Measurements from ENCODE around the gene COL15A1. TPM values are rescaled to one million over a fixed set of nuclear protein-coding genes. Genes with fewer than 3 reads are reported as not detected.

COL15A1 gene
- total and polyA plus RNA-seq, 2 donors (not counting 1 experiment from before 2014, with no cell fraction given): not detected

GRCh38 chr9:99015890-99016289 is 72.2 kb downstream of the COL15A1 start:
- Mint-ChIP-seq H3K4me1 (peaks cover 11% of the 10 kb centered on the region), H3K27me3 (no peaks in the 10 kb centered on the region), H3K27ac (no peak overlapping the region), H3K9me3 (ENCODE audit: insufficient read depth) (no peaks in the 10 kb centered on the region), H3K4me3 (no peak overlapping the region)
- Histone ChIP-seq H2AFZ (ENCODE audit: insufficient read depth, low read depth, low read length, poor library complexity, severe bottlenecking) (no peak overlapping the region), H3K4me2 (replicated peaks; ENCODE audit: low read depth, low read length, poor library complexity, severe bottlenecking) (no peak overlapping the region), H3K4me1 (ENCODE audit: control insufficient read depth in 2 of 2, insufficient read depth in 2 of 2, low read length in 2 of 2) (peaks cover 11 to 13% of the 10 kb centered on the region in 2 donors), H3K9ac (ENCODE audit: low read length) (no peak overlapping the region), H3K36me3 (replicated peaks in 1 of 2; ENCODE audit: control extremely low read depth in 1 of 2, control insufficient read depth in 1 of 2, extremely low read depth in 1 of 2, insufficient read depth in 2 of 2, low read length in 1 of 2) (no peaks in the 10 kb centered on the region), H4K20me1 (ENCODE audit: control insufficient read depth, insufficient read depth, low read length, poor library complexity, severe bottlenecking) (no peaks in the 10 kb centered on the region), H3K4me3 (ENCODE audit: control extremely low read depth in 1 of 5, extremely low read depth in 1 of 5, insufficient read depth in 1 of 5, low read depth in 2 of 5, low read length in 4 of 5) (no peak overlapping the region), H3K79me2 (ENCODE audit: control insufficient read depth, insufficient read depth, low read length) (no peaks in the 10 kb centered on the region), H3K27me3 (replicated peaks in 1 of 4; ENCODE audit: control extremely low read depth in 1 of 4, control insufficient read depth in 3 of 4, insufficient read depth in 4 of 4, low read length in 3 of 4) (no peaks in the 10 kb centered on the region), H3K9me3 (ENCODE audit: control extremely low read depth in 1 of 3, control insufficient read depth in 2 of 3, insufficient read depth in 1 of 3, low read length in 2 of 3) (peaks cover 2 to 9% (median 3%) of the 10 kb centered on the region in 3 donors), H3K27ac (ENCODE audit: low read length in 2 of 2) (no peak overlapping the region)
- intact Hi-C loops (cut with micrococcal nuclease): no loop called here
- no peak for TF ChIP-seq CTCF (IDR thresholded peaks at IDR 0.05)
- no peak for TF ChIP-seq EZH2 (IDR thresholded peaks at IDR 0.05; ENCODE audit: borderline replicate concordance, insufficient read depth, low read depth, low read length, poor library complexity, severe bottlenecking)
- no peak for DNase-seq
- POLR2A ChIA-PET: no interaction called here
- no peak for ATAC-seq (ENCODE audit: low read depth)
- WGBS (ENCODE audit: insufficient coverage): 75% methylated on average over 4 of the region's 4 CpGs
- CTCF ChIA-PET: interaction anchor here (0.5 to 3.8 kb wide), 3 partner anchors 18 to 124 kb away, joined by 3 to 18 read pairs (median 4); no protein-coding TSS in a partner anchor

- WGBS (ENCODE audit: insufficient coverage): 96% methylated on average over 4 of the region's 10 CpGs
- POLR2A ChIA-PET: no interaction called here
- DNase-seq: no peak
These were observed 73.1 kb downstream of the COL15A1 start for GRCh38 chr9:99016681-99017387.

More at GRCh38 chr9:99016681-99017387, 73.1 kb downstream of the COL15A1 start:
- no peak overlapping the region for H3K27ac Mint-ChIP-seq
- H3K4me3 Mint-ChIP-seq: no peak overlapping the region
- Histone ChIP-seq H3K27ac (ENCODE audit: low read length in 2 of 2) (no peak overlapping the region), H3K36me3 (replicated peaks in 1 of 2; ENCODE audit: control extremely low read depth in 1 of 2, control insufficient read depth in 1 of 2, extremely low read depth in 1 of 2, insufficient read depth in 2 of 2, low read length in 1 of 2) (no peaks in the 10 kb centered on the region), H3K4me2 (replicated peaks; ENCODE audit: low read depth, low read length, poor library complexity, severe bottlenecking) (no peak overlapping the region), H3K9ac (ENCODE audit: low read length) (no peak overlapping the region), H3K79me2 (ENCODE audit: control insufficient read depth, insufficient read depth, low read length) (no peaks in the 10 kb centered on the region), H3K4me1 (ENCODE audit: control insufficient read depth in 2 of 2, insufficient read depth in 2 of 2, low read length in 2 of 2) (peaks cover 11 to 13% of the 10 kb centered on the region in 2 donors), H3K9me3 (ENCODE audit: control extremely low read depth in 1 of 3, control insufficient read depth in 2 of 3, insufficient read depth in 1 of 3, low read length in 2 of 3) (peaks cover 0 to 6% (median 3%) of the 10 kb centered on the region in 3 donors), H2AFZ (ENCODE audit: insufficient read depth, low read depth, low read length, poor library complexity, severe bottlenecking) (no peak overlapping the region), H3K4me3 (ENCODE audit: control extremely low read depth in 1 of 5, extremely low read depth in 1 of 5, insufficient read depth in 1 of 5, low read depth in 2 of 5, low read length in 4 of 5) (no peak overlapping the region), H3K27me3 (replicated peaks in 1 of 4; ENCODE audit: control extremely low read depth in 1 of 4, control insufficient read depth in 3 of 4, insufficient read depth in 4 of 4, low read length in 3 of 4) (no peaks in the 10 kb centered on the region), H4K20me1 (ENCODE audit: control insufficient read depth, insufficient read depth, low read length, poor library complexity, severe bottlenecking) (no peaks in the 10 kb centered on the region)
- no peak for TF ChIP-seq CTCF (IDR thresholded peaks at IDR 0.05)
- TF ChIP-seq EZH2 (IDR thresholded peaks at IDR 0.05; ENCODE audit: borderline replicate concordance, insufficient read depth, low read depth, low read length, poor library complexity, severe bottlenecking): no peak
- no peaks in the 10 kb centered on the region for H3K9me3 Mint-ChIP-seq (ENCODE audit: insufficient read depth)
- no peak for ATAC-seq (ENCODE audit: low read depth)
- H3K4me1 Mint-ChIP-seq: peaks cover 11% of the 10 kb centered on the region
- H3K27me3 Mint-ChIP-seq: no peaks in the 10 kb centered on the region
- CTCF ChIA-PET: interaction anchor here (0.5 to 0.9 kb wide), 2 partner anchors 19 to 101 kb away, joined by 3 to 4 read pairs; no protein-coding TSS in a partner anchor
- intact Hi-C loops (cut with micrococcal nuclease): no loop called here
